ENCODE measurements around the gene KLF11.

GRCh38 chr2:10067330-10067729 is 24.0 kb downstream of the KLF11 start:
- TF ChIP-seq POLR2AphosphoS5 (IDR thresholded peaks at IDR 0.05) (no peak), CTCF (IDR thresholded peaks at IDR 0.05 in 8 of 11, conservative IDR thresholded peaks at IDR 0.05 in 3 of 11) (no peak)
